Measurements from ENCODE around the gene SULT1A4.
"Not testable (repeated sequence)": the region's sequence is repeated elsewhere in the genome, so short reads cannot be mapped to it uniquely, and the experiment has no call there.

SULT1A4 gene

DNA sequence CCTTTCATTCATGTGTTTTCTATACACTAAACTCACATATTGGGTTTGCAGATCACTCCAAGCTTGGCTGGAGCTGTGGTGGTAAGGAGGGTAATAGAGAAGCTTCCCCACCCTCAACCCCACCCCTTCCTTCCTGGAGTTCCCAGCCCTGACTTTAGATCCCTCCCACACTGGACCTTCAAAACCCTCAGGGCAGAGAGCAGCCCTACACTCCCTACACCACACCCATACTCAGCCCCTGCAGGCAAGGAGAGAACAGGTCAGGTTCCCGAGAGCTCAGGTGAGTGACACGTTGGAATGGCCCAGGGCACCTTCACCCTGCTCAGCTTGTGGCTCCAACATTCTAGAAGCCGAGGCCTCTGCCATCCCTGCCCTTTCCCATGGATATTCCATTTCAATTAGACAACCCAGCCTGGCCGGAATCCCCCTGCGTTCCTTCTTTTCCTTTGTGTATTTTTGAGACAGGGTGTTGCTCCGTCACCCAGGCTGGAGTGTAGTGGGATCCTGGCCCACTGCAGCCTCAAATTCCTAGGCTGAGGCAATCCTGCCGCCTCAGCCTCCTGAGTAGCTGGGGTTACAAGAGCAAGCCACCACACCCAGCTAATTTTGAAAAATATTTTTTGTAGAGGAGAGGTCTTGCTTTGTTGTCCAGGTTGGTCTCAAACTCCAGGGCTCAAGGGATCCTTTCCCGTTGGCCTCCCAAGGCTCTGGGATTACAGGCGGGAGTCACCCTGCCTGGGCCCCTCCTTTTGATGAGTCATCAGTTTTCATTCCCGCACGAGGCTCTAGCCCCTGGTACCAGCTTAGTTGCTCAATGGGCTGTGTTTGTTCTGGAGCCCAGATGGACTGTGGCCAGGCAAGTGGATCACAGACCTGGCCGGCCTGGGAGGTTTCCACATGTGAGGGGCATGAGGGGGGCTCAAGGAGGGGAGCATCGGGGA lies at the start of gene SULT1A4:
SULT1A4 (plus strand) TSS at position 208 of the 941 bp plus-strand sequence. CDS start 1,473 bp downstream, outside the sequence.
- DNase-seq = not testable (repeated sequence)

GRCh38 chr16:29423587-29423986 lies 36.1 kb upstream of the SULT1A4 start:
- not testable (repeated sequence) for DNase-seq

DNA sequence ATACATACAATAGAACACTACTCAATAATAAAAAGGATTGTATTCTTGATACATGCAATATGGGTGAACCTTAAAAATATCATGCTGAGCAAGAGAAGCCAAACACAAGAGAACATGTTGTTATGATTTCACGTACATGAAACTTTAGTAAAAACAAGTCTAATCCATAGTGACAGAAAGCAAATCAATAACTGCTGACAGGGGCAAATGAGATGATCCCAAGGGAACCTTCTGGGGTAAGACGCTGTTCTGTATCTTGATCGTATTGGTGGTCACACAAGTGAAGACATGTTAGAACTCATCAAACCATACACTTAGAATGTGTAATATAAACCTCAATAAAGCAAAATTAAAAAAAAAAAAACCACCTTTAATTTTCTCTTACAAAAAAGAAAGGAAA lies 34.3 kb upstream of the SULT1A4 start:
- not testable (repeated sequence) for DNase-seq

GRCh38 chr16:29453754-29454153 lies 6.0 kb upstream of the SULT1A4 start:
- not testable (repeated sequence) for DNase-seq

DNA sequence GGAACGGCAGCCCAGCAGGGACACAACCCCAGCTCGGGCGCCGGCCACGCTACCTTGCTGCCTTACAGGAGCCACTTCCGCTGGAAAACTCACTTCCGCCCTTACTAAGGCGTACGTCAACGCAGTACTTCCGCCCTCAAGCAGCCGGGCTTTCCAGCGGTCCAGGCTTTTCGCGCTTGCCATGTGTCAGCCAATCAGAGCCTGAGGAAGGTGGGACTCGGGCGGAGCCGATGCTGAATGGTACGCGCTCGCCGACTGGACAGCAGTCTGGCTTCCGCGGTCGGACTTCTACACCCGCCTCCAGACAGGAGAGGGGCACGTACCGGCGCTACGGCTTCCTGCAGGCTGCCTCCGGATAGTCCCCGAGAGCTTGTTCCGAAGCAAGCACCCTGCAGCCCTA lies 5.4 kb upstream of the SULT1A4 start, which contains the start of the genes BOLA2 and SLX1B:
BOLA2 (minus strand) TSS at position 83 of the 400 bp plus-strand sequence. CDS start 98 bp downstream, outside the sequence.
SLX1B (plus strand) TSS at position 265 of the 400 bp plus-strand sequence.
- not testable (repeated sequence) for DNase-seq

- DNase-seq = not testable (repeated sequence)
Observed at GRCh38 chr16:29454828-29455227, 4.9 kb upstream of the SULT1A4 start.

GRCh38 chr16:29457660-29458059 lies 2.1 kb upstream of the SULT1A4 start:
- DNase-seq = not testable (repeated sequence)

DNA sequence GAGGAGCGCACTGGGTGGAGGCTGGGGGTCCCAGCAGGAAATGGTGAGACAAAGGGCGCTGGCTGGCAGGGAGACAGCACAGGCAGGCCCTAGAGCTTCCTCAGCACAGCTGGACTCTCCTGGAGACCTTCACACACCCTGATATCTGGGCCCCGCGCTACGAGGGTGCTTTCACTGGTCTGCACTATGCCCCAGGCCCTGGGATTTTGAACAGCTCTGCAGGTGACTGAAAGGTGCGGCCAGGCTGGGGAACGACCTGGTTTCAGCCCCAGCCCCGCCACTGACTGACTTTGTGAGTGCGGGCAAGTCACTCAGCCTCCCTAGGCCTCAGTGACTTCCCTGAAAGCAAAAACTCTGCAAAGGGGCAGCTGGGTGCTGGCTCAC lies 926 bp downstream of the SULT1A4 start:
- DNase-seq = not testable (repeated sequence)

DNA sequence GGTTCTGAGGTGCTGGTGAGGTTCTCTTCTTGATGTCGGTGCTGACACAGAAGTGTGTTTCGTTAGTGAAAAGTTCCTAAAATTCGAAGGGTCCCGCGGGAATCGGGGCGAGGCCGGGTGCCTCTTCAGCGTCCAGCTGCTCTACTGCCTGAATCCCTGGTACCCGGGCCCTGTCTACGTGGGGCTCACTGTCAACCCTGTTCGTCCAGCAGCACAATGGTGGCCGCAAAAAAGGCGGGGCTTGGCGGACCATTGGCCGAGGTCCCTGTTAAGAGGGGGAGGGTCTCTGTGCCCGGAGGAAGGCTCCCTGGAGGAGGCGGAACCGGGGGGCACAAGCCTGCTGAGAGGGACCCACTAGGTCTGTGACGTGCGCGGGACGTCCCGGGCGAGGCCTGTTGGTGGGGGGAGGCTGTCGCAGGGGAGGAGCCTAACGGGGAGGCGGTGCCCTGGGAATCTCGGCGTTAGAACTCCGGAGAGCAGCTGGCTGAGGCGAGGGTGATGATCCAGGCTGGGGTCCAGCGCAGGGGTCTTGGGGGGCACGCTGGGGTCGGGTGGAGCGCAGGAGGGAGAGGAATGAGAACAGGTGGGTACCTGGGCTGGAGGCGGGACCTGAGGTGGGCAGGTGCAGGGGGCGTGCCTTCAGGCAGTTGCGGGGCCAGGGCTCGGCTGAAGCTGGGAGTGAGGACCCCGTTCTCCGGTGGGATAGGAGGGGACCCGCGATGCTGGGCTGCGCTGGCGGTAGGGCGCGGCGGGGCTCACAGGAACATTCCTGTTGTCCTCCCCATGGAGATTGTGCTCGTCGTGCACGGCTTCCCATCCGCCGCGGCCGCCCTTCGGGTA lies 6.5 kb downstream of the SULT1A4 start:
- DNase-seq = not testable (repeated sequence)

- DNase-seq = not testable (repeated sequence)
Observed at GRCh38 chr16:29466904-29467303, 7.2 kb downstream of the SULT1A4 start.

DNA sequence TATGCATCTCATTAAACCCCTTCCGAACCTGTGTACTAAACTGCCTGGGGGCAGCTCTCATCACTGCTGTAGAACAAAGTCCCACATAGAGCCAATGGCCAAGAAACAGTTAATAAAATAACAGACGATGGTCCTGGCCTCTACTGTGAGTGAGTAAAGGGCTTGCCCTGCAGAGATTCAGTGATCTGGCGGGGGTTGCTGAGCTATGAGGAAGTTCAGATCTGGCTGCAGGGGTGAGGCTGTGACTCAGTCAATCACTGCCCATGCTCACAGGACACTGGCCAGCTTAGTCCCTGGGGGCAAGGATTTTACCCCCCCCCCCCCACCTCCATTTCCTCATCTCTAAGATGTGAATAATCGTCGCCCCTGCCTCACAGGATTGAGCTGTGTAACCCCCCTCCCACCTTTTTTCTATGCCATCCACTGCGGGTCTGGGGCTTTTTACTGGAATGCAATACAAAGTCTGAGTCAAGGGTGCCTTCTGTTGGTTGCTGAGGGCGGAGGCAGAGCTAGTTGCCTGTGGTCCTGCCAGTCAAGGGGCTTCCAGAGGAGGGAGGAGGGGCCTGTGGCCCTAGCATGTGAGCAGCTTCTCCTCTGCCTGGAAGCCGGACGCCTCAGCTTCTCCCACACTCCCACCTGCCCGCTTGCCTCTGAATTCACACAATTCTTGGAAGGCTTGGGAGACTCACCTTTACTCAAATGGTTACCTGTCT lies 8.1 kb downstream of the SULT1A4 start:
- not testable (repeated sequence) for DNase-seq

GRCh38 chr16:29469660-29470059 lies 9.9 kb downstream of the SULT1A4 start:
- peak; percentile 31 for DNase-seq

DNA sequence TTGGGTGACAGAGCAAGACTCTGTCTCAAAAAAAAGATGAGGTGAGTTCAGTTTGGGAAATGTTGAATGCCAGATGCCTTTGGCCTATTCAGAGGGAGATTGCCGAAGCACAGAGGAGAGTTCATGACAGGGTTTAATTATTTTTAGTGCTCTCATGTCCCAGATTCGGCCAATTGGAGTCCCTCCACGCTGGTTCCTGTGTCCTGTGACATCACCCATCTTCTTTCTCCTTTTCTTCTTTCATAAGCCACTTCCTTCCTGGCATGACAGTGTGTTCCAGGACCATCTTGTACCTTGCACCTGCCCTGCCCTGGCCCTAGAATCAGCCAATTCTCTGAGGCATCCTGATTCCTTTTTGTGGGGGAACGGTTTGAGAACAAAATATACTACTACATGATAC lies 12.4 kb downstream of the SULT1A4 start:
- not testable (repeated sequence) for DNase-seq

GRCh38 chr16:29482276-29482675 lies 22.6 kb downstream of the SULT1A4 start:
- DNase-seq = not testable (repeated sequence)

- DNase-seq = not testable (repeated sequence)
Observed at GRCh38 chr16:29506308-29506707, 46.6 kb downstream of the SULT1A4 start, which contains the start of gene NPIPB12. Gene NPIPB12 (minus strand): TSS chr16:29506408.
